WTC11 (cell line): Measurements from ENCODE around the gene PIGQ. TPM values are rescaled to one million over a fixed set of nuclear protein-coding genes. Genes with fewer than 3 reads are reported as not detected.

Experiments used
- ATAC-seq: fragments of 200-7000 bp; cut with Tn5 transposase; 2 replicates; pipeline ENCODE4 v1.10.0; 2021; ENCODE audit warnings: mild to moderate bottlenecking, moderate library complexity
- CTCF ChIA-PET: fragments of 300-600 bp; sonication (Branson Sonifier 250); formaldehyde crosslinking; loops from one replicate; lab custom pipeline; 2021; ENCODE audit warnings: antibody characterized with exemption; lab: Charles Lee
- POLR2A ChIA-PET: fragments of 350-600 bp; sonication (Branson Sonifier 250); formaldehyde crosslinking; loops from one replicate; lab custom pipeline; 2021; ENCODE audit warnings: antibody characterized with exemption; lab: Charles Lee
- DNase-seq: peaks from one replicate; pipeline ENCODE4 v3.0.0; 2021; ENCODE audit warnings: low spot score
- H3K27ac Mint-ChIP-seq: 2 replicates; pipeline ENCODE4 v1.8.0; 2021; ENCODE audit warnings: mixed read lengths
- H3K27me3 Mint-ChIP-seq: 2 replicates; pipeline ENCODE4 v1.8.0; 2021; ENCODE audit warnings: low read depth, mild to moderate bottlenecking, moderate library complexity, mixed read lengths
- H3K36me3 Mint-ChIP-seq: 2 replicates; pipeline ENCODE4 v1.8.0; 2021; ENCODE audit warnings: mixed read lengths
- H3K4me1 Mint-ChIP-seq: 2 replicates; pipeline ENCODE4 v1.8.0; 2022; ENCODE audit warnings: mixed read lengths
- H3K4me3 Mint-ChIP-seq: 2 replicates; pipeline ENCODE4 v1.8.0; 2021; ENCODE audit warnings: mild to moderate bottlenecking, moderate library complexity, mixed read lengths
- H3K9me3 Mint-ChIP-seq: 2 replicates; pipeline ENCODE4 v1.8.0; 2021; ENCODE audit warnings: mixed read lengths
- CREM ChIP-seq: sonication (generic); formaldehyde crosslinking; IDR thresholded peaks from 2 replicates; pipeline ENCODE4 v1.8.1; 2022; ENCODE audit warnings: mild to moderate bottlenecking, missing genetic modification reagents, moderate library complexity
- FOXK1 ChIP-seq: sonication (generic); formaldehyde crosslinking; IDR thresholded peaks from 2 replicates; pipeline ENCODE4 v1.8.0; 2022; ENCODE audit warnings: mild to moderate bottlenecking, moderate library complexity, missing genetic modification reagents
- HMGA2 ChIP-seq: fragments of 250-450 bp; sonication (Bioruptor Pico); IDR thresholded peaks from 2 replicates; pipeline ENCODE4 v1.4.0; 2021; ENCODE audit warnings: mild to moderate bottlenecking, moderate library complexity
- MXD4 ChIP-seq: fragments of 250-450 bp; sonication (Bioruptor Pico); IDR thresholded peaks from 2 replicates; pipeline ENCODE4 v1.8.0; 2021; ENCODE audit warnings: mild to moderate bottlenecking, moderate library complexity, borderline replicate concordance
- MYBL2 ChIP-seq: sonication (generic); formaldehyde crosslinking; IDR thresholded peaks from 2 replicates; pipeline ENCODE4 v1.8.1; 2023; ENCODE audit warnings: mild to moderate bottlenecking, moderate library complexity, missing genetic modification reagents
- OVOL2 ChIP-seq: fragments of 250-450 bp; sonication (Bioruptor Pico); IDR thresholded peaks from 2 replicates; pipeline ENCODE4 v1.9.0; 2021; ENCODE audit warnings: mild to moderate bottlenecking, borderline replicate concordance
- SMAD3 ChIP-seq: sonication (generic); formaldehyde crosslinking; IDR thresholded peaks from 2 replicates; pipeline ENCODE4 v1.8.0; 2022; ENCODE audit warnings: missing genetic modification reagents, mild to moderate bottlenecking, borderline replicate concordance
- TP53 ChIP-seq: sonication (generic); formaldehyde crosslinking; IDR thresholded peaks from 2 replicates; pipeline ENCODE4 v1.8.1; 2023; ENCODE audit warnings: mild to moderate bottlenecking, missing genetic modification reagents
- ZNF138 ChIP-seq: sonication (generic); formaldehyde crosslinking; conservative IDR thresholded peaks from 2 replicates; pipeline ENCODE4 v1.8.1; 2022; ENCODE audit warnings: mild to moderate bottlenecking, moderate library complexity, missing genetic modification reagents
- ZNF232 ChIP-seq: sonication (generic); formaldehyde crosslinking; IDR thresholded peaks from 2 replicates; pipeline ENCODE4 v1.8.0; 2022; ENCODE audit warnings: mild to moderate bottlenecking, missing genetic modification reagents
- ZNF671 ChIP-seq: fragments of 250-450 bp; sonication (Bioruptor Pico); IDR thresholded peaks from 2 replicates; pipeline ENCODE4 v1.8.0; 2021; ENCODE audit warnings: mild to moderate bottlenecking
- total RNA-seq: library from RNA; stranded (reverse); gene quantifications from 3 replicates; pipeline ENCODE4 v1.2.3, GENCODE V29; 2021
- TF ChIP-seq, protein P1 (sequence below): sonication (generic); formaldehyde crosslinking; IDR thresholded peaks from 2 replicates; pipeline ENCODE4 v1.8.1; 2022; ENCODE audit warnings: low read depth, mild to moderate bottlenecking, moderate library complexity, missing genetic modification reagents, borderline replicate concordance
- TF ChIP-seq, protein P2 (sequence below): sonication (generic); formaldehyde crosslinking; IDR thresholded peaks from 2 replicates; pipeline ENCODE4 v1.8.1; 2023; ENCODE audit warnings: mild to moderate bottlenecking, missing genetic modification reagents, moderate library complexity
- TF ChIP-seq, protein P3 (sequence below): sonication (generic); formaldehyde crosslinking; IDR thresholded peaks from 2 replicates; pipeline ENCODE4 v1.8.0; 2022; ENCODE audit warnings: mild to moderate bottlenecking, missing genetic modification reagents
- TF ChIP-seq, protein P4 (sequence below): fragments of 250-450 bp; sonication (Bioruptor Pico); conservative IDR thresholded peaks from 2 replicates; pipeline ENCODE4 v1.9.0; 2021; ENCODE audit warnings: mild to moderate bottlenecking
- TF ChIP-seq, protein P5 (sequence below): fragments of 250-450 bp; sonication (Bioruptor Pico); IDR thresholded peaks from 2 replicates; pipeline ENCODE4 v1.8.0; 2021; ENCODE audit warnings: mild to moderate bottlenecking
- TF ChIP-seq, protein P6 (sequence below): sonication (generic); formaldehyde crosslinking; conservative IDR thresholded peaks from 2 replicates; pipeline ENCODE4 v1.8.1; 2023; ENCODE audit warnings: mild to moderate bottlenecking, low read depth, missing genetic modification reagents, moderate library complexity
- TF ChIP-seq, protein P7 (sequence below): sonication (generic); formaldehyde crosslinking; IDR thresholded peaks from 2 replicates; pipeline ENCODE4 v1.8.0; 2022; ENCODE audit warnings: mild to moderate bottlenecking, missing genetic modification reagents

The PIGQ gene
- total RNA-seq, 1 experiment from 2014 or later: 63.7 TPM

DNA sequence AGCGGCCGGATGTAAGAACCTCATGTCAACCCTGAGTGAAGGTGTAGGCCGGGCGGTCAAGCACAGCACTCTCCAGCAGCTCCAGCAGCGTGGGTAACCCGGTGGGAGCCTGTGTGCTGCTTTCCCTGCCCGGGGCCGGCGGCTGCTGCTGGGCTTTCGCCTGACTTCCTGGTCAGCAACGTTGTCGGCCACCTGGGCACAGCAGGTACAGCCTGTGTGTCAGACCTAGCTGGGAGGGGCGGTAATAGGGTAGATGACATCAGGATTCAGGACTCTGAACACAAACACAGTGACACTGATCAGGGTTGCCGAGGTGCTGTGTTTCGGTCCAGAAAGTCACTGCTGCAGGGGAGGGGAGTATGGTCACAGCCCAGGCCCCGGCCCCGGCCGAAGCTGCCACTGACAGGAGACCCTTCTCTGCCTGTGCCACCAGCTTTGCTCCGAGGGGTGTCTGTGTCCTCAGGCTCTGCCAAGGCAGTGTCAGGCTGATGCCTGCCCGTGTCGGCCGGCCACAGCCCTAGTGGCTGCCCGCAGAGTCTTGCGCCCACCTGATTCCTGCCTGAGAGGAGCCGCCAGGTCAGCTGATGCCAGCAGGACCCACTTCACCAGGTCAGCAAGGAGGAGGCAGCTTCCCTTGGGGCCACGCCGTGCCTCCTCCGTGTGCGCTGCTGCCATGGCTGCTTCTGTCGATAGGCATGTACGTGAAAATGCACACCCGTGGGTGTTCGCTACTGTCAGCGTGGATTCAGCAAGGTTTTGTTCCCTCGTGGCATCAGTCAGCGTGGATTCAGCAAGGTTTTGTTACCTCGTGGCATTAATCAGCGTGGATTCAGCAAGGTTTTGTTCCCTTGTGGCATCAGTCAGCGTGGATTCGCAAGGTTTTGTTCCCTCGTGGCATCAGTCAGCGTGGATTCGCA lies 29.3 kb downstream of the PIGQ start (continued):
- TF ChIP-seq, protein P1, sequence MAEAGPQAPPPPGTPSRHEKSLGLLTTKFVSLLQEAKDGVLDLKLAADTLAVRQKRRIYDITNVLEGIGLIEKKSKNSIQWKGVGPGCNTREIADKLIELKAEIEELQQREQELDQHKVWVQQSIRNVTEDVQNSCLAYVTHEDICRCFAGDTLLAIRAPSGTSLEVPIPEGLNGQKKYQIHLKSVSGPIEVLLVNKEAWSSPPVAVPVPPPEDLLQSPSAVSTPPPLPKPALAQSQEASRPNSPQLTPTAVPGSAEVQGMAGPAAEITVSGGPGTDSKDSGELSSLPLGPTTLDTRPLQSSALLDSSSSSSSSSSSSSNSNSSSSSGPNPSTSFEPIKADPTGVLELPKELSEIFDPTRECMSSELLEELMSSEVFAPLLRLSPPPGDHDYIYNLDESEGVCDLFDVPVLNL (CRISPR knock-in tag): no peak
- TF ChIP-seq ZNF232 (CRISPR knock-in tag): no peak

DNA sequence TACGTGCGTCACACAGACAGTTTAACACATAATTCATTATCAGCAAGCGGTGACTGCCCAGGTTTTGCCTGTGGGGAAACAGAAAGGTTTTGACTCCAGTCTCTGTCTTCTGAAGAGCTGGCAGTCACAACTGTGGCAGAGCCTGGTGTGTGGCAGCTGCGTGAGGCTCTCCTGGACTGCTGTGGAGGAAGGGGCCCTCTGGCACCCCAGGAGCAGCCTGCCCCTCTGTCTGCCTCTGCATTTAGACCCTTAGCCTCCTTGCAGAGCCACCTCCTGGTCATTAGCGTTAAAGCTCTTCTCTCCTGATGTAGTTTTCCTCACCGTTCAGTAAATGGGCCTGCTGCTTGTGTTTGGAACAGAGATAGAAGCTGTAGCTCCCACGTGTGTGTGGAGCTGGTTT lies 31.0 kb downstream of the PIGQ start:
- ChIA-PET POLR2A (interaction anchor here (0.6 to 1.0 kb wide), 3 partner anchors 9 to 169 kb away, joined by 3 to 6 read pairs (median 4); no protein-coding TSS in a partner anchor), CTCF (interaction anchor here (0.6 to 2.9 kb wide), 24 partner anchors 9 to 248 kb away, joined by 3 to 21 read pairs (median 4); partner anchors contain the start of genes CAPN15, MRPL28, RHBDL1 and WDR90)
- Mint-ChIP-seq H3K36me3 (peaks cover 27% of the 10 kb centered on the region), H3K9me3 (peaks cover 12% of the 10 kb centered on the region), H3K4me3 (no peak overlapping the region), H3K4me1 (no peaks in the 10 kb centered on the region), H3K27ac (peak overlapping the region; percentile 22; the same call in 1 of the 2 replicates), H3K27me3 (no peaks in the 10 kb centered on the region)
- DNase-seq: no peak
- ATAC-seq: peak; percentile 89
- TF ChIP-seq, protein P2, sequence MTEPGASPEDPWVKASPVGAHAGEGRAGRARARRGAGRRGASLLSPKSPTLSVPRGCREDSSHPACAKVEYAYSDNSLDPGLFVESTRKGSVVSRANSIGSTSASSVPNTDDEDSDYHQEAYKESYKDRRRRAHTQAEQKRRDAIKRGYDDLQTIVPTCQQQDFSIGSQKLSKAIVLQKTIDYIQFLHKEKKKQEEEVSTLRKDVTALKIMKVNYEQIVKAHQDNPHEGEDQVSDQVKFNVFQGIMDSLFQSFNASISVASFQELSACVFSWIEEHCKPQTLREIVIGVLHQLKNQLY (CRISPR knock-in tag): no peak
- TF ChIP-seq, protein P3, sequence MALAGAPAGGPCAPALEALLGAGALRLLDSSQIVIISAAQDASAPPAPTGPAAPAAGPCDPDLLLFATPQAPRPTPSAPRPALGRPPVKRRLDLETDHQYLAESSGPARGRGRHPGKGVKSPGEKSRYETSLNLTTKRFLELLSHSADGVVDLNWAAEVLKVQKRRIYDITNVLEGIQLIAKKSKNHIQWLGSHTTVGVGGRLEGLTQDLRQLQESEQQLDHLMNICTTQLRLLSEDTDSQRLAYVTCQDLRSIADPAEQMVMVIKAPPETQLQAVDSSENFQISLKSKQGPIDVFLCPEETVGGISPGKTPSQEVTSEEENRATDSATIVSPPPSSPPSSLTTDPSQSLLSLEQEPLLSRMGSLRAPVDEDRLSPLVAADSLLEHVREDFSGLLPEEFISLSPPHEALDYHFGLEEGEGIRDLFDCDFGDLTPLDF (CRISPR knock-in tag): no peak
- TF ChIP-seq, protein P4, sequence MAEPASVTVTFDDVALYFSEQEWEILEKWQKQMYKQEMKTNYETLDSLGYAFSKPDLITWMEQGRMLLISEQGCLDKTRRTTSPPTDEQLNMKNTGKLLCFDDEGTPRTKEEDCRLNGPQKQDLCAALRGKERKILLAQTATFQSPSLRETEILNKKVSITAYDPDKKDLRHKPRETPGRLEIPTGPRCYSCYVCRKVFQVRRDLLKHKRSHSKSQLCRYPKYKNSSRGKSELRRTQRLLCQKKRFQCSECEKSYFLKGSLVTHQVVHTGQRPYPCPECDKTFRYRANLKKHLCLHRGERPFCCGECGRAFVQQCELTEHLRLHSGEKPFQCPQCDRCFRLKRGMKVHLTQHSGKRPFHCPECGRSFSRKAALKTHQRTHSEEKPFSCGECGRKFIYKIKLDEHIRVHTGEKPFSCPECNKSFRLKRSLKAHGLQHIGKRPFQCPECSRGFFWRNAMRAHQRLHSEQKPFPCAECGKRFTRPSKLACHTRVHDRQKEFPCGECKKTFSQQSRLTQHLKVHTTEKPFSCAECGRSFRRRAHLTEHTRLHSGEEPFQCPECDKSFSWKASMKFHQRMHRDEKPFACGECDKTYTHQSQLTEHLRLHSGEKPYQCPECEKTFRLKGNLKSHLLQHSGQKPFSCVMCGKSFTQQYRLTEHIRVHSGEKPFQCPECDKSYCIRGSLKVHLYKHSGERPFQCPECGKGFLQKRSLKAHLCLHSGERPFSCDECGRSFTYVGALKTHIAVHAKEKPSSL (CRISPR knock-in tag): no peak
- TF ChIP-seq, protein P5, sequence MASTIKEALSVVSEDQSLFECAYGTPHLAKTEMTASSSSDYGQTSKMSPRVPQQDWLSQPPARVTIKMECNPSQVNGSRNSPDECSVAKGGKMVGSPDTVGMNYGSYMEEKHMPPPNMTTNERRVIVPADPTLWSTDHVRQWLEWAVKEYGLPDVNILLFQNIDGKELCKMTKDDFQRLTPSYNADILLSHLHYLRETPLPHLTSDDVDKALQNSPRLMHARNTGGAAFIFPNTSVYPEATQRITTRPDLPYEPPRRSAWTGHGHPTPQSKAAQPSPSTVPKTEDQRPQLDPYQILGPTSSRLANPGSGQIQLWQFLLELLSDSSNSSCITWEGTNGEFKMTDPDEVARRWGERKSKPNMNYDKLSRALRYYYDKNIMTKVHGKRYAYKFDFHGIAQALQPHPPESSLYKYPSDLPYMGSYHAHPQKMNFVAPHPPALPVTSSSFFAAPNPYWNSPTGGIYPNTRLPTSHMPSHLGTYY (CRISPR knock-in tag): no peak
- TF ChIP-seq HMGA2: no peak

DNA sequence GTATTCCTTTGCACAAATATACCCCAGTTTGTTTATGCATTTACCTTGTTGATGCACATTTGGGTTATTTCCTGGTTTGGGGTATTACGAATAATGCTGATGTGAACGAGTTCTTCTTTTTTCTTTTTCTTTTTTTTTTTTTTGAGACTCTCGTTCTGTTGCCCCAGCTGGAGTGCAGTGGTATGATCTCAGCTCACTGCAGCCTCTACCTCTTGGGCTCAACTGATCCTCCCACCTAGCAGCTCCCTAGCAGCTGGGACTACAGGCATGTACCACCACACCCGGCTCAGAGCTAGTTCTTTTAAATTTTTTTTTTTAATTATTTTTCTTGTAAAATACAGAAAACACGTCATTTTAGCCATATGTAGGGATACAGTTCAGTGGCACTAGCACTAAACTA lies 34.2 kb downstream of the PIGQ start:
- Mint-ChIP-seq H3K27ac (no peak overlapping the region), H3K27me3 (no peaks in the 10 kb centered on the region), H3K36me3 (peaks cover 22% of the 10 kb centered on the region), H3K9me3 (peaks cover 12% of the 10 kb centered on the region), H3K4me3 (no peak overlapping the region), H3K4me1 (peaks cover 6% of the 10 kb centered on the region)
- DNase-seq (no peak), ATAC-seq (no peak)
- ChIA-PET CTCF (no interaction called here), POLR2A (no interaction called here)
- TF ChIP-seq TP53 (CRISPR knock-in tag) (no peak), FOXK1 (no peak), OVOL2 (no peak), ZNF671 (CRISPR knock-in tag) (no peak), MYBL2 (CRISPR knock-in tag) (no peak), CREM (no peak), MXD4 (CRISPR knock-in tag) (no peak), SMAD3 (CRISPR knock-in tag) (no peak), ZNF138 (CRISPR knock-in tag) (no peak)
- TF ChIP-seq, protein P2 (CRISPR knock-in tag): no peak
- TF ChIP-seq, protein P6, sequence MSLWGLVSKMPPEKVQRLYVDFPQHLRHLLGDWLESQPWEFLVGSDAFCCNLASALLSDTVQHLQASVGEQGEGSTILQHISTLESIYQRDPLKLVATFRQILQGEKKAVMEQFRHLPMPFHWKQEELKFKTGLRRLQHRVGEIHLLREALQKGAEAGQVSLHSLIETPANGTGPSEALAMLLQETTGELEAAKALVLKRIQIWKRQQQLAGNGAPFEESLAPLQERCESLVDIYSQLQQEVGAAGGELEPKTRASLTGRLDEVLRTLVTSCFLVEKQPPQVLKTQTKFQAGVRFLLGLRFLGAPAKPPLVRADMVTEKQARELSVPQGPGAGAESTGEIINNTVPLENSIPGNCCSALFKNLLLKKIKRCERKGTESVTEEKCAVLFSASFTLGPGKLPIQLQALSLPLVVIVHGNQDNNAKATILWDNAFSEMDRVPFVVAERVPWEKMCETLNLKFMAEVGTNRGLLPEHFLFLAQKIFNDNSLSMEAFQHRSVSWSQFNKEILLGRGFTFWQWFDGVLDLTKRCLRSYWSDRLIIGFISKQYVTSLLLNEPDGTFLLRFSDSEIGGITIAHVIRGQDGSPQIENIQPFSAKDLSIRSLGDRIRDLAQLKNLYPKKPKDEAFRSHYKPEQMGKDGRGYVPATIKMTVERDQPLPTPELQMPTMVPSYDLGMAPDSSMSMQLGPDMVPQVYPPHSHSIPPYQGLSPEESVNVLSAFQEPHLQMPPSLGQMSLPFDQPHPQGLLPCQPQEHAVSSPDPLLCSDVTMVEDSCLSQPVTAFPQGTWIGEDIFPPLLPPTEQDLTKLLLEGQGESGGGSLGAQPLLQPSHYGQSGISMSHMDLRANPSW: no peak
- TF ChIP-seq, protein P7, sequence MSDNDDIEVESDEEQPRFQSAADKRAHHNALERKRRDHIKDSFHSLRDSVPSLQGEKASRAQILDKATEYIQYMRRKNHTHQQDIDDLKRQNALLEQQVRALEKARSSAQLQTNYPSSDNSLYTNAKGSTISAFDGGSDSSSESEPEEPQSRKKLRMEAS (CRISPR knock-in tag): no peak
- TF ChIP-seq, protein P4 (CRISPR knock-in tag): no peak
